B cell (primary cell): ENCODE results near the gene TMED1.

ENCODE experiments used
- EZH2 ChIP-seq: IDR thresholded peaks from 2 replicates; pipeline ENCODE4 v1.6.1; 2012; ENCODE audit warnings: borderline replicate concordance, low read depth, mild to moderate bottlenecking, moderate library complexity, low read length; ENCODE audit not compliant: insufficient read depth, poor library complexity, severe bottlenecking
- TF ChIP-seq, protein P1 (sequence below): fragments of 200-600 bp; IDR thresholded peaks from one replicate; pipeline ENCODE4 v1.8.0; 2022; ENCODE audit warnings: antibody characterized with exemption, mild to moderate bottlenecking

DNA sequence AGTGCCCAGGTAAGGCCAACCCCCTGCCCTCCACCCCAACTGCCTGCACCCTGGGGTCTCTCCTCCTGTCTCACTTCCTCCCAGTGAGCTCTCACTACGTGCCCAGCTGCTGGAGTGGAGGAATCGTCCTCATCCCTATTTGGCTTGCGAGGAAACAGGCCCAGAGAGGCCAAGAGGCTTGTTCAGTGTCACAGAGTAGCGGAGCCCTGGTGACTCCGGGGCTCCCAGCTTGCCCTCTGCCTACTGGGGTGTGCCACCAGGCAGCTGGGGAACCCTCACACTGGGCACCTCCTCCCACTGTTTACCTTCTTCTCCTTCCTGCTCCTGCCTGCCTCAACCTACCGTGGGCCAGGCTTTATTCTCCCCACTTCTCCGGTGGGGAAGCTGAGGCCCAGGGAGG, 5.6 kb downstream of the TMED1 start:
- TF ChIP-seq, protein P1, sequence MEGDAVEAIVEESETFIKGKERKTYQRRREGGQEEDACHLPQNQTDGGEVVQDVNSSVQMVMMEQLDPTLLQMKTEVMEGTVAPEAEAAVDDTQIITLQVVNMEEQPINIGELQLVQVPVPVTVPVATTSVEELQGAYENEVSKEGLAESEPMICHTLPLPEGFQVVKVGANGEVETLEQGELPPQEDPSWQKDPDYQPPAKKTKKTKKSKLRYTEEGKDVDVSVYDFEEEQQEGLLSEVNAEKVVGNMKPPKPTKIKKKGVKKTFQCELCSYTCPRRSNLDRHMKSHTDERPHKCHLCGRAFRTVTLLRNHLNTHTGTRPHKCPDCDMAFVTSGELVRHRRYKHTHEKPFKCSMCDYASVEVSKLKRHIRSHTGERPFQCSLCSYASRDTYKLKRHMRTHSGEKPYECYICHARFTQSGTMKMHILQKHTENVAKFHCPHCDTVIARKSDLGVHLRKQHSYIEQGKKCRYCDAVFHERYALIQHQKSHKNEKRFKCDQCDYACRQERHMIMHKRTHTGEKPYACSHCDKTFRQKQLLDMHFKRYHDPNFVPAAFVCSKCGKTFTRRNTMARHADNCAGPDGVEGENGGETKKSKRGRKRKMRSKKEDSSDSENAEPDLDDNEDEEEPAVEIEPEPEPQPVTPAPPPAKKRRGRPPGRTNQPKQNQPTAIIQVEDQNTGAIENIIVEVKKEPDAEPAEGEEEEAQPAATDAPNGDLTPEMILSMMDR, result no peak
- no peak for TF ChIP-seq EZH2
